Glutamatergic neuron (in vitro differentiated cells): Measurements from ENCODE around the gene KLRC4. TPM values are rescaled to one million over a fixed set of nuclear protein-coding genes. Genes with fewer than 3 reads are reported as not detected.

Source experiments
- DNase-seq: peaks from one replicate; pipeline ENCODE4 v3.0.0; 2022
- H3K27ac Mint-ChIP-seq: one replicate; pipeline ENCODE4 v1.8.0; 2020; ENCODE audit warnings: mild to moderate bottlenecking, mixed read lengths, inconsistent platforms; ENCODE audit not compliant: unreplicated experiment
- H3K27me3 Mint-ChIP-seq: one replicate; pipeline ENCODE4 v1.8.0; 2020; ENCODE audit warnings: mild to moderate bottlenecking, moderate library complexity, mixed read lengths, inconsistent platforms; ENCODE audit not compliant: unreplicated experiment
- H3K36me3 Mint-ChIP-seq: one replicate; pipeline ENCODE4 v1.8.0; 2020; ENCODE audit warnings: mild to moderate bottlenecking, mixed read lengths, inconsistent platforms; ENCODE audit not compliant: unreplicated experiment
- H3K4me1 Mint-ChIP-seq: one replicate; pipeline ENCODE4 v1.8.0; 2020; ENCODE audit warnings: mild to moderate bottlenecking, low read depth, mixed read lengths, inconsistent platforms; ENCODE audit not compliant: unreplicated experiment
- H3K4me3 Mint-ChIP-seq: one replicate; pipeline ENCODE4 v1.8.0; 2020; ENCODE audit warnings: mild to moderate bottlenecking, mixed read lengths, inconsistent platforms; ENCODE audit not compliant: unreplicated experiment
- H3K9me3 Mint-ChIP-seq: one replicate; pipeline ENCODE4 v1.8.0; 2020; ENCODE audit warnings: mild to moderate bottlenecking, moderate library complexity, mixed read lengths, inconsistent platforms; ENCODE audit not compliant: unreplicated experiment
- CTCF ChIP-seq: fragments of 200-600 bp; sonication (generic); IDR thresholded peaks from one replicate; pipeline ENCODE4 v1.5.0; 2021; ENCODE audit not compliant: partially characterized antibody, unreplicated experiment
- total RNA-seq: library from RNA; stranded (reverse); fragmentation: NEBNext Ultra II Directional; extraction: Animal tissue kit (Norgen Biotek cat#: 25700); gene quantifications from one replicate; pipeline ENCODE4 v1.2.1, GENCODE V29; 2021; ENCODE audit not compliant: unreplicated experiment

KLRC4 gene
- total RNA-seq, 1 donor from 2014 or later = not detected

GRCh38 chr12:10358131-10358530 is 51.4 kb downstream of the KLRC4 start:
- no peak for TF ChIP-seq CTCF
- no peaks in the 10 kb centered on the region for H3K9me3 Mint-ChIP-seq
- no peak for DNase-seq
- H3K36me3 Mint-ChIP-seq = no peaks in the 10 kb centered on the region
- H3K27ac Mint-ChIP-seq = no peak overlapping the region
- no peaks in the 10 kb centered on the region for H3K27me3 Mint-ChIP-seq
- no peak overlapping the region for H3K4me3 Mint-ChIP-seq
- peaks cover 2% of the 10 kb centered on the region for H3K4me1 Mint-ChIP-seq

Other genes starting within 250 kb of the KLRC4 start
- gene OLR1, start 237.6 kb downstream of the KLRC4 start, total RNA-seq = not detected
- not detected for gene TMEM52B, start 230.7 kb downstream of the KLRC4 start, total RNA-seq
- 110 TPM for gene GABARAPL1, start 196.9 kb downstream of the KLRC4 start, total RNA-seq
- 0.25 TPM for gene KLRD1, start 101.9 kb downstream of the KLRC4 start, total RNA-seq
- gene KLRK1, start 19.7 kb downstream of the KLRC4 start, total RNA-seq = not detected
- not detected for gene KLRC3, start 10.8 kb upstream of the KLRC4 start, total RNA-seq
- not detected for gene KLRC2, start 26.3 kb upstream of the KLRC4 start, total RNA-seq
- not detected for gene KLRC1, start 43.6 kb upstream of the KLRC4 start, total RNA-seq
- 4.1 TPM for gene EIF2S3B, start 96.1 kb upstream of the KLRC4 start, total RNA-seq
- 22.1 TPM for gene MAGOHB, start 203.9 kb upstream of the KLRC4 start, total RNA-seq